ENCODE data around the gene TMCO5A. TPM values are rescaled to one million over a fixed set of nuclear protein-coding genes. Genes with fewer than 3 reads are reported as not detected.

TMCO5A gene
- total and polyA plus RNA-seq, 2 donors (not counting 1 experiment from before 2014, with no cell fraction given) = not detected

GRCh38 chr15:37900326-37901221, 33.9 kb upstream of the TMCO5A start:
- no peaks in the 10 kb centered on the region for H3K4me1 ChIP-seq (ENCODE audit: control insufficient read depth in 2 of 2, insufficient read depth in 2 of 2, low read length in 2 of 2)
- 65% methylated on average over 6 of the region's 7 CpGs for WGBS (ENCODE audit: insufficient coverage)
- H3K27me3 Mint-ChIP-seq = peaks cover 22% of the 10 kb centered on the region
- H3K27me3 ChIP-seq (replicated peaks in 1 of 4; ENCODE audit: control extremely low read depth in 1 of 4, control insufficient read depth in 3 of 4, insufficient read depth in 4 of 4, low read length in 3 of 4) = no peaks in the 10 kb centered on the region
- no peak overlapping the region for H3K9ac ChIP-seq (ENCODE audit: low read length)
- H2AFZ ChIP-seq (ENCODE audit: insufficient read depth, low read depth, low read length, poor library complexity, severe bottlenecking) = no peak overlapping the region
- H3K4me2 ChIP-seq (replicated peaks; ENCODE audit: low read depth, low read length, poor library complexity, severe bottlenecking) = no peak overlapping the region
- no peak overlapping the region for H3K27ac Mint-ChIP-seq
- no peaks in the 10 kb centered on the region for H4K20me1 ChIP-seq (ENCODE audit: control insufficient read depth, insufficient read depth, low read length, poor library complexity, severe bottlenecking)
- no peaks in the 10 kb centered on the region for H3K79me2 ChIP-seq (ENCODE audit: control insufficient read depth, insufficient read depth, low read length)
- ATAC-seq (ENCODE audit: low read depth) (no peak), DNase-seq (no peak)
- no peaks in the 10 kb centered on the region for H3K9me3 Mint-ChIP-seq (ENCODE audit: insufficient read depth)
- TF ChIP-seq CTCF (IDR thresholded peaks at IDR 0.05) (no peak), EZH2 (IDR thresholded peaks at IDR 0.05; ENCODE audit: borderline replicate concordance, insufficient read depth, low read depth, low read length, poor library complexity, severe bottlenecking) (no peak)
- H3K4me1 Mint-ChIP-seq = no peaks in the 10 kb centered on the region
- no peak overlapping the region for H3K4me3 ChIP-seq (ENCODE audit: control extremely low read depth in 1 of 5, extremely low read depth in 1 of 5, insufficient read depth in 1 of 5, low read depth in 2 of 5, low read length in 4 of 5)
- no peak overlapping the region for H3K27ac ChIP-seq (ENCODE audit: low read length in 2 of 2)
- H3K9me3 ChIP-seq (ENCODE audit: control extremely low read depth in 1 of 3, control insufficient read depth in 2 of 3, insufficient read depth in 1 of 3, low read length in 2 of 3) = no peaks in the 10 kb centered on the region
- ChIA-PET CTCF (interaction anchor here (1.9 kb wide), 1 partner anchor 8 kb away, joined by 6 read pairs; no protein-coding TSS in a partner anchor), POLR2A (no interaction called here)
- intact Hi-C loops (cut with micrococcal nuclease) = no loop called here
- no peaks in the 10 kb centered on the region for H3K36me3 ChIP-seq (replicated peaks in 1 of 2; ENCODE audit: control extremely low read depth in 1 of 2, control insufficient read depth in 1 of 2, extremely low read depth in 1 of 2, insufficient read depth in 2 of 2, low read length in 1 of 2)
- H3K4me3 Mint-ChIP-seq = no peak overlapping the region

GRCh38 chr15:37902126-37902525, 32.3 kb upstream of the TMCO5A start:
- CTCF ChIA-PET = interaction anchor here (0.9 to 1.9 kb wide), 2 partner anchors 10 to 1401 kb away, joined by 3 to 6 read pairs; no protein-coding TSS in a partner anchor
- Mint-ChIP-seq H3K27me3 (peaks cover 16% of the 10 kb centered on the region), H3K9me3 (ENCODE audit: insufficient read depth) (no peaks in the 10 kb centered on the region), H3K4me3 (no peak overlapping the region), H3K4me1 (no peaks in the 10 kb centered on the region), H3K27ac (no peak overlapping the region)
- intact Hi-C loops (cut with micrococcal nuclease) = no loop called here
- no peak for TF ChIP-seq EZH2 (IDR thresholded peaks at IDR 0.05; ENCODE audit: borderline replicate concordance, insufficient read depth, low read depth, low read length, poor library complexity, severe bottlenecking)
- no peak for TF ChIP-seq CTCF (IDR thresholded peaks at IDR 0.05)
- H4K20me1 ChIP-seq (ENCODE audit: control insufficient read depth, insufficient read depth, low read length, poor library complexity, severe bottlenecking) = no peaks in the 10 kb centered on the region
- H3K27ac ChIP-seq (ENCODE audit: low read length in 2 of 2) = no peak overlapping the region
- no peaks in the 10 kb centered on the region for H3K4me1 ChIP-seq (ENCODE audit: control insufficient read depth in 2 of 2, insufficient read depth in 2 of 2, low read length in 2 of 2)
- H3K9me3 ChIP-seq (ENCODE audit: control extremely low read depth in 1 of 3, control insufficient read depth in 2 of 3, insufficient read depth in 1 of 3, low read length in 2 of 3) = no peaks in the 10 kb centered on the region
- no peaks in the 10 kb centered on the region for H3K27me3 ChIP-seq (replicated peaks in 1 of 4; ENCODE audit: control extremely low read depth in 1 of 4, control insufficient read depth in 3 of 4, insufficient read depth in 4 of 4, low read length in 3 of 4)
- H3K79me2 ChIP-seq (ENCODE audit: control insufficient read depth, insufficient read depth, low read length) = no peaks in the 10 kb centered on the region
- no peak overlapping the region for H3K4me2 ChIP-seq (replicated peaks; ENCODE audit: low read depth, low read length, poor library complexity, severe bottlenecking)
- no peak overlapping the region for H3K4me3 ChIP-seq (ENCODE audit: control extremely low read depth in 1 of 5, extremely low read depth in 1 of 5, insufficient read depth in 1 of 5, low read depth in 2 of 5, low read length in 4 of 5)
- DNase-seq (no peak), ATAC-seq (ENCODE audit: low read depth) (no peak)
- H3K9ac ChIP-seq (ENCODE audit: low read length) = no peak overlapping the region
- H2AFZ ChIP-seq (ENCODE audit: insufficient read depth, low read depth, low read length, poor library complexity, severe bottlenecking) = no peak overlapping the region
- POLR2A ChIA-PET = no interaction called here
- no peaks in the 10 kb centered on the region for H3K36me3 ChIP-seq (replicated peaks in 1 of 2; ENCODE audit: control extremely low read depth in 1 of 2, control insufficient read depth in 1 of 2, extremely low read depth in 1 of 2, insufficient read depth in 2 of 2, low read length in 1 of 2)

Data from B cell (primary cell).